ENCODE measurements around the gene GHITM. TPM values are rescaled to one million over a fixed set of nuclear protein-coding genes. Genes with fewer than 3 reads are reported as not detected.
A peak's percentile ranks its signal among the peaks of the same experiment; 100 is the strongest.

Gene GHITM, protein sequence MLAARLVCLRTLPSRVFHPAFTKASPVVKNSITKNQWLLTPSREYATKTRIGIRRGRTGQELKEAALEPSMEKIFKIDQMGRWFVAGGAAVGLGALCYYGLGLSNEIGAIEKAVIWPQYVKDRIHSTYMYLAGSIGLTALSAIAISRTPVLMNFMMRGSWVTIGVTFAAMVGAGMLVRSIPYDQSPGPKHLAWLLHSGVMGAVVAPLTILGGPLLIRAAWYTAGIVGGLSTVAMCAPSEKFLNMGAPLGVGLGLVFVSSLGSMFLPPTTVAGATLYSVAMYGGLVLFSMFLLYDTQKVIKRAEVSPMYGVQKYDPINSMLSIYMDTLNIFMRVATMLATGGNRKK
- 100 to 1,000 TPM; 140 to 220 TPM for total RNA-seq
- 284 TPM for polyA plus RNA-seq (ENCODE audit: insufficient read depth, low read depth, low replicate concordance)
- long read RNA-seq, donor 1, transcript GHITM-201 (9 exons, 2,128 nt): major isoform, 93 of 241 reads
- long read RNA-seq, donor 1, partial matches to known transcripts: 148 of 241 reads
- long read RNA-seq, donor 1, other reads (novel, unspliced or antisense): 0 of 241 reads
- long read RNA-seq, donor 2, transcript GHITM-201 (9 exons, 2,128 nt): major isoform, 58 of 123 reads
- long read RNA-seq, donor 2, partial matches to known transcripts: 53 of 123 reads
- long read RNA-seq, donor 2, other reads (novel, unspliced or antisense): 12 of 123 reads

- Histone ChIP-seq H3K27me3 (no peaks in the 10 kb centered on the region), H3K9me3 (no peaks in the 10 kb centered on the region), H3K4me1 (peaks cover 9% of the 10 kb centered on the region), H3K4me3 (peak within 1 kb of the TSS; percentile 98 to 99), H3K27ac (peak within 1 kb of the TSS; percentile 90 to 93), H3K36me3 (ENCODE audit: low read depth, missing control alignments) (no peaks in the 10 kb centered on the region)
- peak; percentile 100 for DNase-seq
- 0 to 2% methylated on average over 26 to 60 of the region's 61 CpGs for WGBS, 2 donors
- TF ChIP-seq POLR2A (IDR thresholded peaks at IDR 0.05) (peak; percentile 55), CTCF (IDR thresholded peaks at IDR 0.05) (peak in 2 of 3 experiments; percentile 48 to 58)
- intact Hi-C loops (cut with DNase I; ENCODE audit: low total_unique reads): no loop called here
Measured at GRCh38 chr10:84139126-84140035, at the start of gene GHITM. Gene GHITM, plus strand, starts transcription at chr10:84139509. Its CDS starts 1,992 bp downstream, at chr10:84141501.

DNA sequence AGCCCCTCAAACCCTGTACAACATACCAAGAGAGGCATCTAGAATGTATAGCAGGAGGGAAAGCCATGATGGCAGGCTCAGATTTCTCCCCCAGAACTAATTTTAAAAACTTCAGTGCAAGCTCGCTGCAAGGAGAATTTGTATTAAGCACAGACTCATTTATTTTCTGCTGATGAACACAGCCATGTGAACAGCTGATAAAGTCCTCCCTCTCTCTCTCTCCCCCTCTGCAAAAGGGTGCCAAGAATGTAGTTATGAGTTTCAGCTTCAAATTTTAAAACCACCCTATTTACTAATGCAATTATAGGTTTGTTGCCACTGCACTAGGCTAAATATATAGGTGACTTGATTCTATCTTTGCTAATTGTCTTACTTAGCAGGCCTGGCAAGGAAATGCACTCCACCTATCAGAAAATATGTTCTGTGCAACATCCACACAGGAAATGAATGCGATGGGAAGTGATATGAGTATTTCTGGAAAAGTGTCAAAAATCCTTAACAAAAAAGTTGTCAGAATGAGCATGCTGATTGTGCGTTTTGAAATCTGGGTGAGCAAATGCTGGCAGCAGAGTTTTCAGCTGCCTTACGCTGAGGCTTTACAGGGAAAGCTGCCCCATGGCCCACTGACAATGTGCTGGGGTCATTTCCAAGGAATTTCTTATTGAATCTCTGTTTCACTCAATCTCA lies 43.4 kb upstream of the GHITM start:
- Histone ChIP-seq H3K4me1 (no peaks in the 10 kb centered on the region), H3K36me3 (ENCODE audit: low read depth, missing control alignments) (no peaks in the 10 kb centered on the region), H3K27ac (no peak overlapping the region), H3K27me3 (no peaks in the 10 kb centered on the region), H3K9me3 (no peaks in the 10 kb centered on the region), H3K4me3 (no peak overlapping the region)
- intact Hi-C loops (cut with DNase I; ENCODE audit: low total_unique reads): no loop called here
- TF ChIP-seq CTCF (IDR thresholded peaks at IDR 0.05): no peak
- no peak for TF ChIP-seq POLR2A (IDR thresholded peaks at IDR 0.05)
- WGBS, 2 donors: 34 to 46% methylated on average over 4 of the region's 4 CpGs
- no peak for DNase-seq

DNA sequence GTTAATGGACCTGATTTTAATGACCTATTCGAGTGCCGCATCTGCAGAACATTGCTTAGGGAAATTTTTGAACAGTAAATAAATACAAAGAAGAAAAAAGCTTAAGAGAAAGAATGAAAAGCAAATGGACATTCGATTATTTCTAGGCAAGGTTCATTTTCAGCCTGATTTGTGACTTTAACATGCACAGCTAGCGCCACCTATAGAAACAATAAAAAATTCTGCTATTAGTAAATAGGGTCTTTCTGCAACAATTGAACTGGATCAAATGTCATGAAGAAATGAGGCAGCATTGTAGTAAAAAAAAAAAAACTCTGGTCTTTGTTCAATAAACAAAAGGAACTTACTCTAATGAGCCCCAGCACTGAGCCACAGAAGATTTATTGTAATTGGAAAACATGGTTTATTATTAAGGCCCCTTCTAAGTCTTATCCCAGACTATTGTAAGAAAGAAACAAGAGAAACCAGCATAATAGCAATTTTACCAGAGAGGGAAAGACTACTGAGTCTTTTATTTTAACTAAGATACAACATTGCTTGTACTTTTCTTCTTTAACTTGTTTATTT lies 41.4 kb upstream of the GHITM start:
- no peaks in the 10 kb centered on the region for H3K4me1 ChIP-seq
- no peak for TF ChIP-seq POLR2A (IDR thresholded peaks at IDR 0.05)
- TF ChIP-seq CTCF (IDR thresholded peaks at IDR 0.05): peak in 1 of 3 experiments; percentile 18
- intact Hi-C loops (cut with DNase I; ENCODE audit: low total_unique reads): no loop called here
- no peaks in the 10 kb centered on the region for H3K9me3 ChIP-seq
- no peak overlapping the region for H3K27ac ChIP-seq
- no peak for DNase-seq
- no peaks in the 10 kb centered on the region for H3K36me3 ChIP-seq (ENCODE audit: low read depth, missing control alignments)
- WGBS, 2 donors: 36 to 43% methylated on average over 4 of the region's 4 CpGs
- no peak overlapping the region for H3K4me3 ChIP-seq
- H3K27me3 ChIP-seq: no peaks in the 10 kb centered on the region

DNA sequence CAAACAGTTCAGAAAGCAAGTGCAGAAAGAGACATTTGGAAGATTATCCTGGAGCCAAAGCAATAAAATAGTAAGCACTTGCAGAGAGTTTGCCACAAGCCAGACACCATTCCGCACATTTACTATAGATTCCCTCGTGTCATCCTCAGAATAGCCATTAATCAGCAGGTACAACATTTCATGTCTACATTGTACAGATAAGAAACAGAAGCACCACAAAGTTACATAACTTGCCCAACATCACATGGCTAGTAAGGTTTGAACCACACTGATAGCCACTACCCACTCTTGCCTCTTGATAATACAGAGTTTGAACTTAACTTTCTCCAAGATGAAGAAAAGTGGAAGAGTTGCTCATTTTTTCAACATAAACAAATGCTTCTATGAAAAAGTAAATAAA lies 40.6 kb upstream of the GHITM start:
- DNase-seq: no peak
- TF ChIP-seq CTCF (IDR thresholded peaks at IDR 0.05) (no peak), POLR2A (IDR thresholded peaks at IDR 0.05) (no peak)
- H3K4me1 ChIP-seq: no peaks in the 10 kb centered on the region
- H3K36me3 ChIP-seq (ENCODE audit: low read depth, missing control alignments): no peaks in the 10 kb centered on the region
- WGBS, 2 donors: 81% methylated on average over 2 of the region's 2 CpGs
- no peak overlapping the region for H3K27ac ChIP-seq
- no peaks in the 10 kb centered on the region for H3K27me3 ChIP-seq
- H3K4me3 ChIP-seq: no peak overlapping the region
- no peaks in the 10 kb centered on the region for H3K9me3 ChIP-seq
- intact Hi-C loops (cut with DNase I; ENCODE audit: low total_unique reads): no loop called here
